Activated T-helper 2 cell treated with anti-CD3 and anti-CD28 coated beads, Interferon-gamma antibody, Interleukin-2, Interleukin-4, amounts not matched to agents 10 μg/mL and 5 μg/mL and 100 μg/mL, durations not matched to agents 14 hours and 24 hours and 36 hours (primary cell): ENCODE measurements around the gene TNFAIP8L2. TPM values are rescaled to one million over a fixed set of nuclear protein-coding genes. Genes with fewer than 3 reads are reported as not detected.
"Not testable (repeated sequence)": the region's sequence is repeated elsewhere in the genome, so short reads cannot be mapped to it uniquely, and the experiment has no call there.

Source experiments
- DNase-seq: peaks from one replicate; pipeline ENCODE4 v3.0.0; 2021; ENCODE audit warnings: low spot score
- H3K27ac Mint-ChIP-seq: one replicate; pipeline ENCODE4 v1.8.0; 2021; ENCODE audit warnings: mixed read lengths
- H3K27me3 Mint-ChIP-seq: one replicate; pipeline ENCODE4 v1.8.0; 2021; ENCODE audit warnings: low read depth, mixed read lengths
- H3K36me3 Mint-ChIP-seq: one replicate; pipeline ENCODE4 v1.8.0; 2021; ENCODE audit warnings: low read depth, mixed read lengths
- H3K4me1 Mint-ChIP-seq: one replicate; pipeline ENCODE4 v1.8.0; 2021; ENCODE audit warnings: low read depth, mixed read lengths
- H3K4me3 Mint-ChIP-seq: one replicate; pipeline ENCODE4 v1.8.0; 2021; ENCODE audit warnings: low read depth, mild to moderate bottlenecking, moderate library complexity, mixed read lengths
- H3K9me3 Mint-ChIP-seq: one replicate; pipeline ENCODE4 v1.8.0; 2021; ENCODE audit warnings: mixed read lengths
- intact Hi-C: fragments of 100-400 bp; cut with micrococcal nuclease; formaldehyde crosslinking; loops from one replicate; pipeline ENCODE4 v1.15.1; 2023
- total RNA-seq: library from RNA; stranded (reverse); gene quantifications from 2 replicates; pipeline ENCODE4 v1.2.3, GENCODE V29; 2022

The TNFAIP8L2 gene
- total RNA-seq, 1 donor from 2014 or later: 24.3 TPM

GRCh38 chr1:151176514-151177045, 20.1 kb downstream of the TNFAIP8L2 start:
- intact Hi-C loops: no loop called here
- H3K36me3 Mint-ChIP-seq: peaks cover 67% of the 10 kb centered on the region
- DNase-seq: no peak
- H3K4me1 Mint-ChIP-seq: no peaks in the 10 kb centered on the region
- no peaks in the 10 kb centered on the region for H3K27me3 Mint-ChIP-seq
- H3K27ac Mint-ChIP-seq: no peak overlapping the region
- H3K4me3 Mint-ChIP-seq: no peak overlapping the region
- H3K9me3 Mint-ChIP-seq: no peaks in the 10 kb centered on the region

- no peak overlapping the region for H3K4me3 Mint-ChIP-seq
- H3K9me3 Mint-ChIP-seq: no peaks in the 10 kb centered on the region
- H3K27me3 Mint-ChIP-seq: no peaks in the 10 kb centered on the region
- no peak overlapping the region for H3K27ac Mint-ChIP-seq
- intact Hi-C loops: no loop called here
- H3K36me3 Mint-ChIP-seq: peaks cover 59% of the 10 kb centered on the region
- DNase-seq: no peak
- H3K4me1 Mint-ChIP-seq: peaks cover 12% of the 10 kb centered on the region
These were observed 27.8 kb downstream of the TNFAIP8L2 start for GRCh38 chr1:151184211-151184610.

DNA sequence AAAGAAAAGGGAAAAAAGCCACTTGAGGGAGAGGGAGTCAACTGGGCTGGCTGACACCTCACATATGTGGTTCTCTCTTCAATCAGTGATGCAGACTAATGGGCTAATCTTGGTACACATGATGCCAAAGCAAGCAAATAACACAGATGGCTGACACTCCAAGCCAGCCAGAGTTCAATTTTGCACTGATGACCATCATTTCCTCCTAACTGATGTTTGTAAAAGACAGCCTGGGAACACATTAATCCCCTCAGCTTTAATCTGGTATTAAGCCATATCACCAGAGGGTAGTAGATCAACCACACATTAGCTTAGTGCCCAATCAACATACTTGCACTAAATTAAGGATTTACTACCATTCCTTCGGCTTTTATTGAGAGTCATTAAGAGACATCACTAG, 30.8 kb downstream of the TNFAIP8L2 start:
- Mint-ChIP-seq H3K27me3 (no peaks in the 10 kb centered on the region), H3K9me3 (no peaks in the 10 kb centered on the region), H3K4me1 (peaks cover 17% of the 10 kb centered on the region), H3K4me3 (no peak overlapping the region), H3K36me3 (peaks cover 35% of the 10 kb centered on the region), H3K27ac (no peak overlapping the region)
- DNase-seq: no peak
- intact Hi-C loops: no loop called here

DNA sequence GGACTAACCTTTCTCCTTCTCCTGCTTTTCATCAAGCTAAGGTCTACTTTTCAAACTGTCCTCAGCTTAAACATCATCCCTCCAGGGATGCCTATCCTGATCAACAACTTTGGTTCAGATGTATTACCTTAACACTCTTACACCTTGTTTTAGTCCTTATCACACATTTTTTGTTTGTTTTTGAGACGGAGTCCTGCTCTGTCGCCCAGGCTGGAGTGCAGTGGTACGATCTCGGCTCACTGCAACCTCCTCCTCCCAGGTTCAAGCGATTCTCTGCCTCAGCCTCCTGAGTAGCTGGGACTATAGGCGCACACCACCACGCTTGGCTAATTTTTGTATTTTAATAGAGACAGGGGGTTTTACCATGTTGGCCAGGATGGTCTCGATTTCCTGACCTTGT, 32.2 kb downstream of the TNFAIP8L2 start:
- H3K9me3 Mint-ChIP-seq, DNase-seq, H3K27me3 Mint-ChIP-seq, intact Hi-C loops: not testable (repeated sequence)
- Mint-ChIP-seq H3K27ac (peak overlapping the region; percentile 5), H3K4me1 (peaks cover 17% of the 10 kb centered on the region), H3K36me3 (peaks cover 24% of the 10 kb centered on the region), H3K4me3 (peak overlapping the region; percentile 93)

- Mint-ChIP-seq H3K4me3 (peak within 1 kb of the TSS; percentile 93), H3K27me3 (peaks cover 3% of the 10 kb centered on the region), H3K36me3 (peaks cover 15% of the 10 kb centered on the region), H3K9me3 (no peaks in the 10 kb centered on the region), H3K27ac (peak within 1 kb of the TSS; percentile 94), H3K4me1 (peaks cover 17% of the 10 kb centered on the region)
- DNase-seq: peak; percentile 85
- intact Hi-C loops: loop anchor here (1.0 kb wide), 3 partner anchors 8 to 64 kb away; partner anchors contain the start of genes LYSMD1, PIP5K1A and PSMD4
These were observed 33.4 kb downstream of the TNFAIP8L2 start, which contains the start of gene VPS72 for GRCh38 chr1:151189637-151190445. Gene VPS72, minus strand, starts transcription at chr1:151190197. Its CDS starts 76 bp downstream, at chr1:151190121.

DNA sequence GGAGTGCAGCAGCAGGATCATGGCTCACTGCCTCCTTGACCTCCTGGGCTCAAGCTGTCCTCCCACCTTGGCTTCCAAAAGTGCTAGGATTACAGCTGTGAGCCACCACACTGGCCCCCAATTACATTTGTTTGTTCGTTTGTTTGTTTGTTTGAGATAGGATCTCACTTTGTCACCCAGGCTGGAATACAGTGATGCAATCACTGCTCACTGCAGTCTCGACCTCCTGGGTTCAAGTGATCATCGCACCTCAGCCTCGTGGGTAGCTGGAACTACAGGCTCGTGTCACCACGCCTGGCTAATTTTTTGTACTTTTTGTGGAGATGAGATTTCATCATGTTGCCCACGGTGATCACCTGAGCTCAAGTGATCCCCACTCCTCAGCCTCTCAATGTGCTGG, 35.6 kb downstream of the TNFAIP8L2 start:
- H3K4me3 Mint-ChIP-seq: no peak overlapping the region

DNA sequence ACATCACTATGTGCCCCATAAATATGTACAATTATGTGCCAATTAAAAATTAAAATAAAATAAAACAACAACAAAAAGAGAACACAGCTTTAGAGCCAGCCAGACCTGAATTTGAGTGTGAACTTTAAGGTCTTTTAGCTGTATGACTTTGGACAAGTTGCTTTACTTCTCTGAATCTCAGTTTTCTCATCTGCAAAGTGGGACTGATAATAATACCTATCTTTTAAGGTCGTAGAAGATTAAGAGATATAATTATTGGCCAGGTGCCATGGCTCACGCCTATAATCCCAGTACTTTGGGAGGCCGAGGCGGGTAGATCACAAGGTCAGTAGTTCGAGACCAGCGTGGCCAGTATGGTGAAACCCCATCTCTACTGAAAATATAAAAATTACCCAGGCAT, 36.9 kb downstream of the TNFAIP8L2 start:
- no peak for DNase-seq
- H3K27ac Mint-ChIP-seq: no peak overlapping the region
- intact Hi-C loops: no loop called here

More for the DNA sequence above, 35.6 kb downstream of the TNFAIP8L2 start:
- peaks cover 22% of the 10 kb centered on the region for H3K4me1 Mint-ChIP-seq
- intact Hi-C loops: no loop called here
- peaks cover 3% of the 10 kb centered on the region for H3K36me3 Mint-ChIP-seq
- peaks cover 3% of the 10 kb centered on the region for H3K27me3 Mint-ChIP-seq
- no peak overlapping the region for H3K27ac Mint-ChIP-seq
- no peaks in the 10 kb centered on the region for H3K9me3 Mint-ChIP-seq
- DNase-seq: no peak

DNA sequence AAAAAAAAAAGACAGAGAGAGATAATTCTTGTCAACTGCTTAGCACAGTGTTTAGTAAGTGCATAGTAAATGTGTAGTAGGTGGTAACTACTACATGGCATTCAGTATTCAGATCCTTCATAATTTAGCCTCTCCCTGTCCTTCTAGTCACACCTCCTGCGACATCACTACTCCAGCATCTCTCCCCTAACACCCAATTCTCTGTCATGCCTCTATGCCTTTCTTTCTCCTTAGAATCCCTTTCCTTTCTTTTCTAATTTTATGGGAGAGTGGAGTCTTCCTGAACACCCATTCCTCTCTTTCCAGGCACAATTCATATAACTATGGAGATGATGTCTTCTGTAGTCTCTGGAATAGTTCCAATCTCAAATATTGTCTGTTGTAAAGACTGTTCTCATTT, 37.4 kb downstream of the TNFAIP8L2 start:
- H3K4me1 Mint-ChIP-seq: peaks cover 21% of the 10 kb centered on the region
- DNase-seq: no peak
- no peak overlapping the region for H3K27ac Mint-ChIP-seq
- H3K27me3 Mint-ChIP-seq: peaks cover 3% of the 10 kb centered on the region
- intact Hi-C loops: no loop called here
- H3K36me3 Mint-ChIP-seq: peaks cover 4% of the 10 kb centered on the region
- no peak overlapping the region for H3K4me3 Mint-ChIP-seq
- no peaks in the 10 kb centered on the region for H3K9me3 Mint-ChIP-seq

More for the DNA sequence above, 36.9 kb downstream of the TNFAIP8L2 start:
- Mint-ChIP-seq H3K36me3 (peaks cover 1% of the 10 kb centered on the region), H3K9me3 (no peaks in the 10 kb centered on the region), H3K4me1 (peaks cover 26% of the 10 kb centered on the region), H3K27me3 (peaks cover 3% of the 10 kb centered on the region), H3K4me3 (no peak overlapping the region)

GRCh38 chr1:151194894-151195594, 38.6 kb downstream of the TNFAIP8L2 start:
- H3K9me3 Mint-ChIP-seq, DNase-seq, H3K27me3 Mint-ChIP-seq, H3K27ac Mint-ChIP-seq, H3K4me3 Mint-ChIP-seq: not testable (repeated sequence)
- peaks cover 16% of the 10 kb centered on the region for H3K36me3 Mint-ChIP-seq
- intact Hi-C loops: loop anchor here (5.0 kb wide), 1 partner anchor 152 kb away; the partner anchor contains the start of gene RFX5
- peaks cover 25% of the 10 kb centered on the region for H3K4me1 Mint-ChIP-seq

DNA sequence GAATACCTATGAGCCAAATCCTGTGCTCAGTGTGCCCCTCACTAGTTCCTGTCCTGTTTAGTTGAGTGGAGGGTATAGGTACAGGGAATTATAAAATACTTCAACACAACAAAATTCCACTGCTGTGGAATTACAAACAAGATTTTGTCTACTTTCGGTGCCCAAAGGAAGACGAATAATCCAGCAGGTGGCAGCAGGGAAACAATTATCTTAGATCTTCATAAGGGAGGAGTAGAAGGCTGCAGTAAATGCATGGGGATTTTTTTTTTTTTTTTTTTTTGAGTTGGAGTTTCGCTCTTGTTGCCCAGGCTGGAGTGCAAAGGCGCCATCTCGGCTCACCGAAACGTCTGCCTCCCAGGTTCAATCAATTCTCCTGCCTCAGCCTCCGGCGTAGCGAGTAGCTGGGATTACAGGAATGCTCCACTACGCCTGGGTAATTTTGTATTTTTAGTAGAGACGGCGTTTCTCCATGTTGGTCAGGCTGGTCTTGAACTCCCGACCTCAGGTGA, 39.9 kb downstream of the TNFAIP8L2 start:
- Mint-ChIP-seq H3K27ac (no peak overlapping the region), H3K9me3 (no peaks in the 10 kb centered on the region), H3K27me3 (peaks cover 3% of the 10 kb centered on the region), H3K4me1 (peaks cover 27% of the 10 kb centered on the region), H3K4me3 (peak overlapping the region; percentile 33), H3K36me3 (peaks cover 21% of the 10 kb centered on the region)
- DNase-seq: peak; percentile 34
- intact Hi-C loops: loop anchor here (1.0 to 5.0 kb wide), 2 partner anchors 55 to 151 kb away; partner anchors contain the start of gene RFX5

DNA sequence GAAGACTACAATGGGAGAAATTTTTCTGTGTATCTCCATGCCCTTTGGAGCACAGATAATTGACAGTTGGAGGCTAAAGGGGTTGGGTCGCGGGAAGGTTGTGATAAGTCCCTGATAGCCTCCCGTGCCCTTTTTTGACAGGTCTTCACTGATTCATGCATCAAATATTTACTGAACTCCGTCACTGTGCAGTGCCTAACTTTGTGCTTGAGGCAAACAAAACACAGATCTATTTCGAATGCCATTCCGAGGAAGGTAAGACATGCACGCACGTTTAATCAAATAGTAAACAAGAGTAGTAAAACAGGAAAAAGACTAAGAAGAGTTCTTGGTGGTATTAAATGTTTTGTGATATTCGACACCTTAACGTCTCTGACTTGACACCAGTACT, 41.4 kb downstream of the TNFAIP8L2 start:
- peaks cover 3% of the 10 kb centered on the region for H3K27me3 Mint-ChIP-seq
- peaks cover 32% of the 10 kb centered on the region for H3K36me3 Mint-ChIP-seq
- H3K27ac Mint-ChIP-seq: peak overlapping the region; percentile 93
- intact Hi-C loops: loop anchor here (1.0 to 5.0 kb wide), 5 partner anchors 8 to 149 kb away; partner anchors contain the start of genes LYSMD1, RFX5, TNFAIP8L2 and VPS72
- H3K4me3 Mint-ChIP-seq: peak overlapping the region; percentile 99
- no peak for DNase-seq
- H3K4me1 Mint-ChIP-seq: peaks cover 28% of the 10 kb centered on the region
- no peaks in the 10 kb centered on the region for H3K9me3 Mint-ChIP-seq
